ENCODE data around the gene BCKDK.

- TF ChIP-seq, protein P1, sequence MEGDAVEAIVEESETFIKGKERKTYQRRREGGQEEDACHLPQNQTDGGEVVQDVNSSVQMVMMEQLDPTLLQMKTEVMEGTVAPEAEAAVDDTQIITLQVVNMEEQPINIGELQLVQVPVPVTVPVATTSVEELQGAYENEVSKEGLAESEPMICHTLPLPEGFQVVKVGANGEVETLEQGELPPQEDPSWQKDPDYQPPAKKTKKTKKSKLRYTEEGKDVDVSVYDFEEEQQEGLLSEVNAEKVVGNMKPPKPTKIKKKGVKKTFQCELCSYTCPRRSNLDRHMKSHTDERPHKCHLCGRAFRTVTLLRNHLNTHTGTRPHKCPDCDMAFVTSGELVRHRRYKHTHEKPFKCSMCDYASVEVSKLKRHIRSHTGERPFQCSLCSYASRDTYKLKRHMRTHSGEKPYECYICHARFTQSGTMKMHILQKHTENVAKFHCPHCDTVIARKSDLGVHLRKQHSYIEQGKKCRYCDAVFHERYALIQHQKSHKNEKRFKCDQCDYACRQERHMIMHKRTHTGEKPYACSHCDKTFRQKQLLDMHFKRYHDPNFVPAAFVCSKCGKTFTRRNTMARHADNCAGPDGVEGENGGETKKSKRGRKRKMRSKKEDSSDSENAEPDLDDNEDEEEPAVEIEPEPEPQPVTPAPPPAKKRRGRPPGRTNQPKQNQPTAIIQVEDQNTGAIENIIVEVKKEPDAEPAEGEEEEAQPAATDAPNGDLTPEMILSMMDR (IDR thresholded peaks at IDR 0.05): no peak
- no peak for TF ChIP-seq POLR2A (IDR thresholded peaks at IDR 0.05)
Observed at GRCh38 chr16:31127182-31127581, 19.0 kb downstream of the BCKDK start.

All from tibial nerve (tissue), 3 donors.